ENCODE measurements around the gene CCDC73. TPM values are rescaled to one million over a fixed set of nuclear protein-coding genes. Genes with fewer than 3 reads are reported as not detected.

The CCDC73 gene
- total RNA-seq, 4 donors from 2014 or later = not detected

DNA sequence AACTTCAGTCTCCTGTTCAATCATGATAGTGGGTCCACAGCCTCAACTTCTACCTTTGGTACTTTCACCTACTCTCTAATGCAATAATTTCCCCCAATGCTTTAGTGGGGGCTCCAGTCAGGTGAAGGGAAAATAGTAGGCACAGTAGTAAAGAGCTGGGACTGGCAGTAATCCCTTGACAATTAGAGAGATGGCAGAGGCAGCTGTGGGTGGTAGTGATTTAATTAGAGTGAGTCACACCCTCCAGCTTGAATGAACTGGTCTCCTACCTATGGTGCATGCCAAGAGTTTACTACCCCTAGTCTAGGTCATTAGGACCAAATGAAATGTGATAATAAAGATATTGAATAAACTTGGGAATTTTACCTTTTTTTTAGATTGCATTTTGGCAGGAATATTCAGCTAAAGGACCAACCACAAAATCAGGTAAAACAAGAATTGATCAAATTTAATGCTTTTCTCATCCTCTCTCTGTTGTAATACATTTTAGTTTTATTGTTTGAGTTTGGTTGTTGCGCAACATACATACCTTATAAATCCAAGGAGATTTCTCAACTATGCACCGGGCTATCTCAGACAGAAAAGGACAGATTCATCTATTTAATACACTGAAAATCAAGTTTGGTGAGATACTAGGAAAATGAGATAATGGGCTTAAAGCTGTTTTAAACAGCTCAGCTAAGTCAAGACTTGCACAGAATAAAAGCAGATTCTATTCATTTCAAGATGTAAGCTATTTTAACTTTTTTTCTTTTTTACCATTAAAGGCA lies 44.2 kb upstream of the CCDC73 start:
- intact Hi-C loops (cut with DNase I; ENCODE audit: low total_unique reads) = no loop called here
- no peak overlapping the region for H3K27ac ChIP-seq
- ATAC-seq (no peak), DNase-seq (no peak)
- H3K4me1 ChIP-seq = no peaks in the 10 kb centered on the region
- peaks cover 0 to 4% (median 0%) of the 10 kb centered on the region in 3 donors for H3K27me3 ChIP-seq
- in situ Hi-C loops (cut with MboI; ENCODE audit: low sequenced_read_pairs in 4 of 4) = no loop called here
- H3K9me3 ChIP-seq = no peaks in the 10 kb centered on the region
- no peak overlapping the region for H3K4me3 ChIP-seq
- no peaks in the 10 kb centered on the region for H3K36me3 ChIP-seq
- TF ChIP-seq, protein P1, sequence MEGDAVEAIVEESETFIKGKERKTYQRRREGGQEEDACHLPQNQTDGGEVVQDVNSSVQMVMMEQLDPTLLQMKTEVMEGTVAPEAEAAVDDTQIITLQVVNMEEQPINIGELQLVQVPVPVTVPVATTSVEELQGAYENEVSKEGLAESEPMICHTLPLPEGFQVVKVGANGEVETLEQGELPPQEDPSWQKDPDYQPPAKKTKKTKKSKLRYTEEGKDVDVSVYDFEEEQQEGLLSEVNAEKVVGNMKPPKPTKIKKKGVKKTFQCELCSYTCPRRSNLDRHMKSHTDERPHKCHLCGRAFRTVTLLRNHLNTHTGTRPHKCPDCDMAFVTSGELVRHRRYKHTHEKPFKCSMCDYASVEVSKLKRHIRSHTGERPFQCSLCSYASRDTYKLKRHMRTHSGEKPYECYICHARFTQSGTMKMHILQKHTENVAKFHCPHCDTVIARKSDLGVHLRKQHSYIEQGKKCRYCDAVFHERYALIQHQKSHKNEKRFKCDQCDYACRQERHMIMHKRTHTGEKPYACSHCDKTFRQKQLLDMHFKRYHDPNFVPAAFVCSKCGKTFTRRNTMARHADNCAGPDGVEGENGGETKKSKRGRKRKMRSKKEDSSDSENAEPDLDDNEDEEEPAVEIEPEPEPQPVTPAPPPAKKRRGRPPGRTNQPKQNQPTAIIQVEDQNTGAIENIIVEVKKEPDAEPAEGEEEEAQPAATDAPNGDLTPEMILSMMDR (IDR thresholded peaks at IDR 0.05 in 4 of 5, conservative IDR thresholded peaks at IDR 0.05 in 1 of 5) = no peak
- TF ChIP-seq POLR2A (IDR thresholded peaks at IDR 0.05) = no peak

DNA sequence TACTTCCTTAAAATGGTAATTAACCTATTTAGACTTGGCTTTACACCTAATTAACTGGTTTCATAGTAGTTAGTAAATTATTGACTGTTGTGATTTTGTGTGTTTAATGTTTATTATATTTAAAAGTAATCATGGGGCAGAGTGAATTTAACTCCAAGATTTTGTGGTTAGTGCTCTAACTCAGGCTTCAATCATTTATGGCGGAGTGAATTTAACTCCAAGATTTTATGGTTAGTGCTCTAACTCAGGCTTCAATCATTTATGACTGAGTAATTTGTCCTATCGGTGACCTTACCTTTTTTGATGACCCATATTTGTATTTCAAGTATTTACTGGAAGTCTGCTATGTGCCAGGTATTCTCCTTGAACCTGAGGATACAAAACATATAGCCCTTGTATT lies 42.5 kb upstream of the CCDC73 start:
- Histone ChIP-seq H3K4me1 (no peaks in the 10 kb centered on the region), H3K4me3 (no peak overlapping the region), H3K9me3 (no peaks in the 10 kb centered on the region), H3K27ac (no peak overlapping the region), H3K36me3 (no peaks in the 10 kb centered on the region), H3K27me3 (peaks cover 0 to 4% (median 3%) of the 10 kb centered on the region in 3 donors)
- ATAC-seq = no peak
- no peak for TF ChIP-seq POLR2A (IDR thresholded peaks at IDR 0.05)
- TF ChIP-seq, protein P1 (IDR thresholded peaks at IDR 0.05 in 4 of 5, conservative IDR thresholded peaks at IDR 0.05 in 1 of 5) = no peak
- intact Hi-C loops (cut with DNase I; ENCODE audit: low total_unique reads) = no loop called here
- no peak for DNase-seq
- in situ Hi-C loops (cut with MboI; ENCODE audit: low sequenced_read_pairs in 4 of 4) = no loop called here

DNA sequence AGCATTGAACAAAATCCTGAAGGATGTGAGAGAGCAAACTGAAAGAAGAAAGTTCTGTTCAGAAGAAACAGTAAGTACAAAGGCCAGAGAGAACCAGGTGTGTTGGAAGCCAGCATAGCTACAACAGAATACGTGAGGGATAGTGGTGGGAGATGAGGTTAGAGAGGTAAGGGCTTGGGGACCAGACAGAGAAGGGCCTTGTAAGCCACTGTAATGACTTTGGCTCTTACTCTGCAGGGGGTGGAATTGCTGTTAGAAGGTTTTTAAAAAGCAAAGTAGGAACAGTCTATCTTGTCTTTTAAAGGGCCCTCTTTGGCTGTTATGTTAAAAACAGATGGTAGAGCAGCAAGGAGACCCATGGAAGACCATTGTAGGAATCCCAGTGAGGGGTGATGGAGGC lies 39.5 kb upstream of the CCDC73 start:
- Histone ChIP-seq H3K9me3 (no peaks in the 10 kb centered on the region), H3K27me3 (peaks cover 7 to 18% (median 16%) of the 10 kb centered on the region in 3 donors), H3K4me3 (no peak overlapping the region), H3K4me1 (peaks cover 4% of the 10 kb centered on the region in 2 donors), H3K36me3 (no peaks in the 10 kb centered on the region), H3K27ac (no peak overlapping the region)
- DNase-seq (no peak), ATAC-seq (no peak)
- intact Hi-C loops (cut with DNase I; ENCODE audit: low total_unique reads) = no loop called here
- in situ Hi-C loops (cut with MboI; ENCODE audit: low sequenced_read_pairs in 4 of 4) = no loop called here
- TF ChIP-seq, protein P1 (IDR thresholded peaks at IDR 0.05 in 4 of 5, conservative IDR thresholded peaks at IDR 0.05 in 1 of 5) = no peak
- TF ChIP-seq POLR2A (IDR thresholded peaks at IDR 0.05) = no peak

DNA sequence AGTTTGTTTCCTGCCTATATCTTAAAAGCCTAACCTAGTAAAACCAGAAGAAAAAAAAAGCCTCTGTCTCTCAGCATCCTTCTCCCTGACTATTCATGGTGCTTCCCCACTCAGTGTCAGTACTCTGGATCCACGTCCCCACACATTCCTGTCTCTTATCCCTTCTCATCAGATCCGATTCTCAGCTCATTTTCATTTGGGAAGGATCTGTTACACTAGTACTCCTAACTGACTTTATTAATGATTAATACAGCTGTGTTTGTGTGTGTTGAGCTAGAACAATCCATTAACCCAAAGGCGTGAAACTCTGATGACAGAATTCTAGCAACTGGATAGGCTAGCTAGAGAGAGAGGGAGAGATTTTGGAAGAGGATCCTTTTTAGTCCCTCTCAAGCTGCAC lies 36.8 kb upstream of the CCDC73 start:
- H3K27me3 ChIP-seq = peaks cover 7 to 20% (median 14%) of the 10 kb centered on the region in 3 donors
- no peaks in the 10 kb centered on the region for H3K36me3 ChIP-seq
- TF ChIP-seq, protein P1 (IDR thresholded peaks at IDR 0.05 in 4 of 5, conservative IDR thresholded peaks at IDR 0.05 in 1 of 5) = no peak
- TF ChIP-seq POLR2A (IDR thresholded peaks at IDR 0.05) = no peak
- peaks cover 4% of the 10 kb centered on the region in 2 donors for H3K4me1 ChIP-seq
- in situ Hi-C loops (cut with MboI; ENCODE audit: low sequenced_read_pairs in 4 of 4) (no loop called here), intact Hi-C loops (cut with DNase I; ENCODE audit: low total_unique reads) (no loop called here)
- ATAC-seq (no peak), DNase-seq (no peak)
- H3K27ac ChIP-seq = no peak overlapping the region
- no peak overlapping the region for H3K4me3 ChIP-seq
- H3K9me3 ChIP-seq = no peaks in the 10 kb centered on the region
